Limb (tissue), 2 donors: ENCODE measurements around the gene ZNF512.

Experiments
- DNase-seq, 2 donors: peaks; one replicate each; pipeline ENCODE4 v3.0.0-alpha.2; 2016; ENCODE audit errors: extremely low spot score in 2 of 2

Gene ZNF512

GRCh38 chr2:27636766-27637165, 53.9 kb downstream of the ZNF512 start:
- no peak for DNase-seq

GRCh38 chr2:27638037-27638637, 55.3 kb downstream of the ZNF512 start:
- no peak for DNase-seq

GRCh38 chr2:27638709-27639108, 55.9 kb downstream of the ZNF512 start:
- DNase-seq: no peak

GRCh38 chr2:27640722-27641245, 57.9 kb downstream of the ZNF512 start:
- DNase-seq: no peak

- no peak for DNase-seq
Measured at GRCh38 chr2:27645197-27645596, 62.4 kb downstream of the ZNF512 start.

GRCh38 chr2:27647289-27647688, 64.4 kb downstream of the ZNF512 start:
- no peak for DNase-seq

GRCh38 chr2:27647737-27648136, 64.9 kb downstream of the ZNF512 start:
- DNase-seq: no peak

- DNase-seq: no peak
Measured at GRCh38 chr2:27651056-27651455, 68.2 kb downstream of the ZNF512 start.

GRCh38 chr2:27652341-27652740, 69.5 kb downstream of the ZNF512 start:
- DNase-seq: no peak

GRCh38 chr2:27652790-27653189, 69.9 kb downstream of the ZNF512 start:
- DNase-seq: no peak

- DNase-seq: no peak
Measured at GRCh38 chr2:27653397-27653796, 70.6 kb downstream of the ZNF512 start.

GRCh38 chr2:27655155-27655951, 72.5 kb downstream of the ZNF512 start:
- DNase-seq: no peak

GRCh38 chr2:27661371-27661770, 78.5 kb downstream of the ZNF512 start:
- DNase-seq: no peak

GRCh38 chr2:27663285-27664153, 80.7 kb downstream of the ZNF512 start, which contains the start of the genes SLC4A1AP and SUPT7L:
TSS of gene SLC4A1AP (plus strand) at chr2:27663889. CDS start at chr2:27663915, 26 bp downstream.
TSS of gene SUPT7L (minus strand) at chr2:27663614. CDS start at chr2:27662192, 1,422 bp downstream.
- DNase-seq: peak; percentile 87 to 88

- no peak for DNase-seq
Measured at GRCh38 chr2:27664154-27664574, 81.3 kb downstream of the ZNF512 start.

GRCh38 chr2:27664622-27665363, 82.0 kb downstream of the ZNF512 start:
- no peak for DNase-seq

- no peak for DNase-seq
Measured at GRCh38 chr2:27667446-27667845, 84.6 kb downstream of the ZNF512 start.

GRCh38 chr2:27671235-27671634, 88.4 kb downstream of the ZNF512 start:
- DNase-seq: no peak
